K562 (cell line): ENCODE data around the gene NMRK2. TPM values are rescaled to one million over a fixed set of nuclear protein-coding genes. Genes with fewer than 3 reads are reported as not detected.
A peak's percentile ranks its signal among the peaks of the same experiment; 100 is the strongest.

Experiments
- ARID1B ChIP-seq: fragments of 450-650 bp; IDR thresholded peaks from 2 replicates; pipeline ENCODE4 v1.6.1; 2016; ENCODE audit warnings: antibody characterized with exemption, mild to moderate bottlenecking, inconsistent platforms
- CEBPB ChIP-seq: fragments of 450-650 bp; IDR thresholded peaks from 2 replicates; pipeline ENCODE4 v1.6.1; 2016; ENCODE audit warnings: missing genetic modification characterization, missing compliant biosample characterization
- HDAC2 ChIP-seq: fragments of 450-650 bp; IDR thresholded peaks from 2 replicates; pipeline ENCODE4 v1.6.1; 2016; ENCODE audit warnings: mild to moderate bottlenecking
- SLC30A9 ChIP-seq: fragments of 250-450 bp; sonication (Bioruptor Pico); IDR thresholded peaks from 2 replicates; pipeline ENCODE4 v1.8.0; 2022; ENCODE audit warnings: mild to moderate bottlenecking, moderate library complexity
- ZNF197 ChIP-seq: fragments of 200-800 bp; sonication (Bioruptor generic); IDR thresholded peaks from 2 replicates; pipeline ENCODE4 v1.6.1; 2016; ENCODE audit warnings: low read depth, missing genetic modification characterization, missing compliant biosample characterization
- ZNF717 ChIP-seq: fragments of 250-450 bp; sonication (Bioruptor Pico); IDR thresholded peaks from 2 replicates; pipeline ENCODE4 v1.5.0; 2021
- ZNF75A ChIP-seq: fragments of 450-650 bp; formaldehyde crosslinking; IDR thresholded peaks from 2 replicates; pipeline ENCODE4 v1.4.0; 2020; ENCODE audit warnings: mild to moderate bottlenecking
- polyA plus RNA-seq, 8 experiments: library from polyadenylated mRNA; depleted of rRNA in 4 of 8; stranded (reverse) in 5 of 8; unstranded in 3 of 8; fragments of >200 nt; fragmentation: Nextera tagmentation in 2 of 8; fragmentation: Illumina TruSeq in 1 of 8; extraction: Ambion mirVana in 2 of 8; extraction: Trizol in 1 of 8; gene quantifications; 2 replicates each; pipeline versions ENCODE4 v1.2.1 to v1.2.3, GENCODE V29; 2011 to 2014; ENCODE audit warnings: inconsistent platforms in 1 of 8, missing spikeins in 1 of 8
- total RNA-seq, 7 experiments: library from RNA; depleted of rRNA in 6 of 7; stranded (reverse); fragments of >200 nt in 6 of 7; fragmentation: Illumina TruSeq in 2 of 7; extraction: Trizol in 2 of 7; gene quantifications; 2 replicates each; pipeline versions ENCODE4 v1.2.1 to v1.2.3, GENCODE V29; 2011 to 2021; ENCODE audit warnings: low replicate concordance in 1 of 7
- TF ChIP-seq, protein P1 (sequence below), 2 experiments: fragments of 450-650 bp; formaldehyde crosslinking in 1 of 2; IDR thresholded peaks; 2 replicates each; pipeline versions ENCODE4 v1.4.0 to v1.6.1; 2014 to 2020; ENCODE audit warnings: mild to moderate bottlenecking in 2 of 2, borderline replicate concordance in 1 of 2, low read depth in 1 of 2
- TF ChIP-seq, protein P2 (sequence below): fragments of 250-450 bp; sonication (Bioruptor Pico); IDR thresholded peaks from 2 replicates; pipeline ENCODE4 v1.4.0; 2020; ENCODE audit warnings: mild to moderate bottlenecking, moderate library complexity
- TF ChIP-seq, protein P3 (sequence below): fragments of 250-450 bp; sonication (Bioruptor Pico); IDR thresholded peaks from 2 replicates; pipeline ENCODE4 v1.8.0; 2022; ENCODE audit warnings: moderate library complexity, mild to moderate bottlenecking, inconsistent platforms
- TF ChIP-seq, protein P4 (sequence below), 3 experiments: fragments of 200-800 bp in 1 of 3; fragments of 250-450 bp in 1 of 3; fragments of 450-650 bp in 1 of 3; sonication (Bioruptor Pico) in 1 of 3; sonication (Bioruptor generic) in 1 of 3; formaldehyde crosslinking in 1 of 3; IDR thresholded peaks; 2 replicates each; pipeline versions ENCODE4 v1.6.1 to v1.8.0; 2016 to 2022; ENCODE audit warnings: mild to moderate bottlenecking in 2 of 3, missing genetic modification characterization in 2 of 3, missing compliant biosample characterization in 1 of 3, moderate library complexity in 1 of 3

The NMRK2 gene
- total and polyA plus RNA-seq, 9 of the 15 experiments (the other 6 are each of a cell fraction or from before 2014, with no cell fraction given), result not detected

DNA sequence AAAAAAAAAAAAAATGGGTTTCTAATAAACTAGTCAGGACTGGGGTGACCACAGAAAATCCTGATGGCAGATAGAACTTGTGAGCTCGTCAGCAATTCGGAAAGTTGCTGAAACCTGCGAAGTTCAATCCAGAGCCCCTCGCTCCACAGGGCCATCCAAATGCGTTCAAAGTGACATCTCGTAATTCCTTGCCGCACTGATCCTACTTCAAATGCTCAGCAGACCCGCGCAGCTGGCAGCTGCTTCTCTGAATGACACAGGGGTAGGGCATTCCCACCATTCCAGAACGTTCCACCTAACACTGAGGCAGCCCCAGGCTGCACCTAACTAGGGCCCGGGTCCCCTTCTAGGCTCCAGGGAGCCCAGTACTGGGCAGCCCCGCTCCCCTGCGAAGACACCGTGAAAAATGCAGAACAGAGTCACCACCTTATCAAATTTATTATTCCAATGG lies 42.8 kb downstream of the NMRK2 start (continued):
- TF ChIP-seq, protein P1, sequence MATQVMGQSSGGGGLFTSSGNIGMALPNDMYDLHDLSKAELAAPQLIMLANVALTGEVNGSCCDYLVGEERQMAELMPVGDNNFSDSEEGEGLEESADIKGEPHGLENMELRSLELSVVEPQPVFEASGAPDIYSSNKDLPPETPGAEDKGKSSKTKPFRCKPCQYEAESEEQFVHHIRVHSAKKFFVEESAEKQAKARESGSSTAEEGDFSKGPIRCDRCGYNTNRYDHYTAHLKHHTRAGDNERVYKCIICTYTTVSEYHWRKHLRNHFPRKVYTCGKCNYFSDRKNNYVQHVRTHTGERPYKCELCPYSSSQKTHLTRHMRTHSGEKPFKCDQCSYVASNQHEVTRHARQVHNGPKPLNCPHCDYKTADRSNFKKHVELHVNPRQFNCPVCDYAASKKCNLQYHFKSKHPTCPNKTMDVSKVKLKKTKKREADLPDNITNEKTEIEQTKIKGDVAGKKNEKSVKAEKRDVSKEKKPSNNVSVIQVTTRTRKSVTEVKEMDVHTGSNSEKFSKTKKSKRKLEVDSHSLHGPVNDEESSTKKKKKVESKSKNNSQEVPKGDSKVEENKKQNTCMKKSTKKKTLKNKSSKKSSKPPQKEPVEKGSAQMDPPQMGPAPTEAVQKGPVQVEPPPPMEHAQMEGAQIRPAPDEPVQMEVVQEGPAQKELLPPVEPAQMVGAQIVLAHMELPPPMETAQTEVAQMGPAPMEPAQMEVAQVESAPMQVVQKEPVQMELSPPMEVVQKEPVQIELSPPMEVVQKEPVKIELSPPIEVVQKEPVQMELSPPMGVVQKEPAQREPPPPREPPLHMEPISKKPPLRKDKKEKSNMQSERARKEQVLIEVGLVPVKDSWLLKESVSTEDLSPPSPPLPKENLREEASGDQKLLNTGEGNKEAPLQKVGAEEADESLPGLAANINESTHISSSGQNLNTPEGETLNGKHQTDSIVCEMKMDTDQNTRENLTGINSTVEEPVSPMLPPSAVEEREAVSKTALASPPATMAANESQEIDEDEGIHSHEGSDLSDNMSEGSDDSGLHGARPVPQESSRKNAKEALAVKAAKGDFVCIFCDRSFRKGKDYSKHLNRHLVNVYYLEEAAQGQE (IDR thresholded peaks at IDR 0.05; ENCODE audit: borderline replicate concordance), result 0 out of 2 replicates have a peak, but pooled peaks have one; percentile 2
- TF ChIP-seq, protein P1 (CRISPR knock-in tag; IDR thresholded peaks at IDR 0.05; ENCODE audit: low read depth), result no peak
- TF ChIP-seq, protein P2, sequence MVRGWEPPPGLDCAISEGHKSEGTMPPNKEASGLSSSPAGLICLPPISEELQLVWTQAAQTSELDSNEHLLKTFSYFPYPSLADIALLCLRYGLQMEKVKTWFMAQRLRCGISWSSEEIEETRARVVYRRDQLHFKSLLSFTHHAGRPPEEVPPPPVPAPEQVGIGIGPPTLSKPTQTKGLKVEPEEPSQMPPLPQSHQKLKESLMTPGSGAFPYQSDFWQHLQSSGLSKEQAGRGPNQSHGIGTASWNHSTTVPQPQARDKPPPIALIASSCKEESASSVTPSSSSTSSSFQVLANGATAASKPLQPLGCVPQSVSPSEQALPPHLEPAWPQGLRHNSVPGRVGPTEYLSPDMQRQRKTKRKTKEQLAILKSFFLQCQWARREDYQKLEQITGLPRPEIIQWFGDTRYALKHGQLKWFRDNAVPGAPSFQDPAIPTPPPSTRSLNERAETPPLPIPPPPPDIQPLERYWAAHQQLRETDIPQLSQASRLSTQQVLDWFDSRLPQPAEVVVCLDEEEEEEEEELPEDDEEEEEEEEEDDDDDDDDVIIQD (CRISPR knock-in tag), result no peak
- TF ChIP-seq ZNF75A (CRISPR knock-in tag) (no peak), HDAC2 (no peak), CEBPB (no peak), ZNF197 (no peak), ZNF717 (CRISPR knock-in tag) (0 out of 2 replicates have a peak, but pooled peaks have one; percentile 67), SLC30A9 (CRISPR knock-in tag) (no peak), ARID1B (no peak)
- TF ChIP-seq, protein P3, sequence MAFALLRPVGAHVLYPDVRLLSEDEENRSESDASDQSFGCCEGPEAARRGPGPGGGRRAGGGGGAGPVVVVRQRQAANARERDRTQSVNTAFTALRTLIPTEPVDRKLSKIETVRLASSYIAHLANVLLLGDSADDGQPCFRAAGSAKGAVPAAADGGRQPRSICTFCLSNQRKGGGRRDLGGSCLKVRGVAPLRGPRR, result no peak
- TF ChIP-seq, protein P4, sequence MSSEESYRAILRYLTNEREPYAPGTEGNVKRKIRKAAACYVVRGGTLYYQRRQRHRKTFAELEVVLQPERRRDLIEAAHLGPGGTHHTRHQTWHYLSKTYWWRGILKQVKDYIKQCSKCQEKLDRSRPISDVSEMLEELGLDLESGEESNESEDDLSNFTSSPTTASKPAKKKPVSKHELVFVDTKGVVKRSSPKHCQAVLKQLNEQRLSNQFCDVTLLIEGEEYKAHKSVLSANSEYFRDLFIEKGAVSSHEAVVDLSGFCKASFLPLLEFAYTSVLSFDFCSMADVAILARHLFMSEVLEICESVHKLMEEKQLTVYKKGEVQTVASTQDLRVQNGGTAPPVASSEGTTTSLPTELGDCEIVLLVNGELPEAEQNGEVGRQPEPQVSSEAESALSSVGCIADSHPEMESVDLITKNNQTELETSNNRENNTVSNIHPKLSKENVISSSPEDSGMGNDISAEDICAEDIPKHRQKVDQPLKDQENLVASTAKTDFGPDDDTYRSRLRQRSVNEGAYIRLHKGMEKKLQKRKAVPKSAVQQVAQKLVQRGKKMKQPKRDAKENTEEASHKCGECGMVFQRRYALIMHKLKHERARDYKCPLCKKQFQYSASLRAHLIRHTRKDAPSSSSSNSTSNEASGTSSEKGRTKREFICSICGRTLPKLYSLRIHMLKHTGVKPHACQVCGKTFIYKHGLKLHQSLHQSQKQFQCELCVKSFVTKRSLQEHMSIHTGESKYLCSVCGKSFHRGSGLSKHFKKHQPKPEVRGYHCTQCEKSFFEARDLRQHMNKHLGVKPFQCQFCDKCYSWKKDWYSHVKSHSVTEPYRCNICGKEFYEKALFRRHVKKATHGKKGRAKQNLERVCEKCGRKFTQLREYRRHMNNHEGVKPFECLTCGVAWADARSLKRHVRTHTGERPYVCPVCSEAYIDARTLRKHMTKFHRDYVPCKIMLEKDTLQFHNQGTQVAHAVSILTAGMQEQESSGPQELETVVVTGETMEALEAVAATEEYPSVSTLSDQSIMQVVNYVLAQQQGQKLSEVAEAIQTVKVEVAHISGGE (CRISPR knock-in tag; IDR thresholded peaks at IDR 0.05), result no peak
